B cell (primary cell): ENCODE results near the gene C9orf72. TPM values are rescaled to one million over a fixed set of nuclear protein-coding genes. Genes with fewer than 3 reads are reported as not detected.

Source experiments
- ATAC-seq: fragments of 200-7000 bp; cut with Tn5 transposase; one replicate; pipeline ENCODE4 v1.10.0; 2021; ENCODE audit warnings: low read depth, mild to moderate bottlenecking, moderate number of reproducible peaks, moderate library complexity
- CTCF ChIA-PET: fragments of 350-600 bp; sonication (Branson Sonifier 250); formaldehyde crosslinking; loops from one replicate; lab custom pipeline; 2021; ENCODE audit warnings: antibody characterized with exemption, inconsistent platforms; lab: Charles Lee
- POLR2A ChIA-PET: fragments of 350-600 bp; sonication (Branson Sonifier 250); formaldehyde crosslinking; loops from one replicate; lab custom pipeline; 2021; ENCODE audit warnings: antibody characterized with exemption; lab: Charles Lee
- DNase-seq: peaks from one replicate; pipeline ENCODE4 v3.0.0; 2013
- H2AFZ ChIP-seq: 2 replicates; pipeline ENCODE4 v1.6.1; 2012; ENCODE audit warnings: mild to moderate bottlenecking, low read depth, low read length; ENCODE audit not compliant: insufficient read depth, poor library complexity, severe bottlenecking
- H3K27ac ChIP-seq, 2 donors: 1 replicate in 1 of 2; 2 replicates in 1 of 2; pipeline ENCODE4 v1.5.1; 2012 to 2013; ENCODE audit warnings: low read length in 2 of 2, mild to moderate bottlenecking in 2 of 2, moderate library complexity in 1 of 2
- H3K27me3 ChIP-seq, 4 experiments: fragments of 200-600 bp in 1 of 4; sonication (generic) in 1 of 4; replicated peaks in 1 of 4; 1 replicate in 2 of 4; 2 replicates in 2 of 4; pipeline versions ENCODE4 v1.6.1 to v1.7.0; 2013 to 2016; ENCODE audit warnings: low read length in 3 of 4, mild to moderate bottlenecking in 2 of 4, mixed read lengths in 1 of 4, moderate library complexity in 1 of 4; ENCODE audit not compliant: insufficient read depth in 4 of 4, control insufficient read depth in 3 of 4; ENCODE audit errors: control extremely low read depth in 1 of 4
- H3K36me3 ChIP-seq, 2 experiments: replicated peaks in 1 of 2; 1 replicate in 1 of 2; 2 replicates in 1 of 2; pipeline versions ENCODE4 v1.6.1 to v1.7.1; 2013; ENCODE audit warnings: low read length in 1 of 2; ENCODE audit not compliant: insufficient read depth in 2 of 2, control insufficient read depth in 1 of 2; ENCODE audit errors: control extremely low read depth in 1 of 2, extremely low read depth in 1 of 2
- H3K4me1 ChIP-seq, 2 donors: fragments of 200-600 bp in 1 of 2; sonication (generic) in 1 of 2; 1 replicate in 1 of 2; 2 replicates in 1 of 2; pipeline versions ENCODE4 v1.5.1 to v1.6.1; 2013 to 2017; ENCODE audit warnings: low read length in 2 of 2; ENCODE audit not compliant: control insufficient read depth in 2 of 2, insufficient read depth in 2 of 2
- H3K4me2 ChIP-seq: replicated peaks from 2 replicates; pipeline ENCODE3; 2012; ENCODE audit warnings: mild to moderate bottlenecking, low read depth, low read length; ENCODE audit not compliant: poor library complexity, severe bottlenecking
- H3K4me3 ChIP-seq, 5 experiments: fragments of 200-600 bp in 1 of 5; sonication (generic) in 1 of 5; 1 replicate in 3 of 5; 2 replicates in 2 of 5; pipeline versions ENCODE4 v1.5.1 to v1.7.0; 2011 to 2016; ENCODE audit warnings: low read length in 4 of 5, mild to moderate bottlenecking in 4 of 5, low read depth in 2 of 5, control low read depth in 1 of 5, moderate library complexity in 1 of 5; ENCODE audit not compliant: insufficient read depth in 1 of 5; ENCODE audit errors: control extremely low read depth in 1 of 5, extremely low read depth in 1 of 5
- H3K79me2 ChIP-seq: fragments of 200-600 bp; sonication (generic); one replicate; pipeline ENCODE4 v1.6.0; 2016; ENCODE audit warnings: low read length; ENCODE audit not compliant: control insufficient read depth, insufficient read depth
- H3K9ac ChIP-seq: fragments of 200-600 bp; sonication (generic); 2 replicates; pipeline ENCODE4 v1.6.1; 2017; ENCODE audit warnings: mild to moderate bottlenecking, low read length, moderate library complexity
- H3K9me3 ChIP-seq, 3 donors: one replicate each; pipeline versions ENCODE4 v1.6.1 to v1.7.1; 2013; ENCODE audit warnings: low read length in 2 of 3; ENCODE audit not compliant: control insufficient read depth in 2 of 3, insufficient read depth in 1 of 3; ENCODE audit errors: control extremely low read depth in 1 of 3
- H4K20me1 ChIP-seq: 2 replicates; pipeline ENCODE4 v1.6.0; 2012; ENCODE audit warnings: mild to moderate bottlenecking, low read length; ENCODE audit not compliant: insufficient read depth, control insufficient read depth, poor library complexity, severe bottlenecking
- H3K27ac Mint-ChIP-seq: one replicate; pipeline ENCODE4 v1.8.0; 2021; ENCODE audit warnings: mixed read lengths
- H3K27me3 Mint-ChIP-seq: one replicate; pipeline ENCODE4 v1.8.0; 2021; ENCODE audit warnings: mixed read lengths
- H3K4me1 Mint-ChIP-seq: one replicate; pipeline ENCODE4 v1.8.0; 2021; ENCODE audit warnings: mixed read lengths
- H3K4me3 Mint-ChIP-seq: one replicate; pipeline ENCODE4 v1.8.0; 2021; ENCODE audit warnings: mixed read lengths
- H3K9me3 Mint-ChIP-seq: one replicate; pipeline ENCODE4 v1.8.0; 2022; ENCODE audit warnings: mixed read lengths; ENCODE audit not compliant: insufficient read depth
- EZH2 ChIP-seq: IDR thresholded peaks from 2 replicates; pipeline ENCODE4 v1.6.1; 2012; ENCODE audit warnings: borderline replicate concordance, low read depth, mild to moderate bottlenecking, moderate library complexity, low read length; ENCODE audit not compliant: insufficient read depth, poor library complexity, severe bottlenecking
- WGBS: methylation state at CpG from one replicate; pipeline ENCODE4 v1.1.5; 2013; ENCODE audit warnings: missing lambda C conversion rate; ENCODE audit not compliant: insufficient coverage; 5-methylcytosine and 5-hydroxymethylcytosine counted together
- intact Hi-C: fragments of 100-400 bp; cut with micrococcal nuclease; formaldehyde crosslinking; loops from one replicate; pipeline ENCODE4 v1.10.0; 2022
- polyA plus RNA-seq: library from polyadenylated mRNA; depleted of rRNA; stranded (reverse); fragments of >200 nt; gene quantifications from 2 replicates; pipeline ENCODE4 v1.2.3, GENCODE V29; 2012
- total RNA-seq, 2 donors: library from RNA; stranded (reverse); fragments of 120-200 nt in 1 of 2; gene quantifications; 1 replicate in 1 of 2; 2 replicates in 1 of 2; pipeline versions ENCODE4 v1.2.3 to v1.2.4, GENCODE V29; 2013 to 2022
- TF ChIP-seq, protein P1 (sequence below): fragments of 200-600 bp; IDR thresholded peaks from one replicate; pipeline ENCODE4 v1.8.0; 2022; ENCODE audit warnings: antibody characterized with exemption, mild to moderate bottlenecking

C9orf72 gene
- total and polyA plus RNA-seq, 2 donors (not counting 1 experiment from before 2014, with no cell fraction given) = 18.3 to 27.6 TPM

- DNase-seq (no peak), ATAC-seq (no peak)
- Histone ChIP-seq H2AFZ (no peak overlapping the region), H3K4me3 (no peak overlapping the region), H3K36me3 (no peaks in the 10 kb centered on the region), H3K27me3 (peaks cover 0 to 4% (median 0%) of the 10 kb centered on the region in 4 experiments), H3K4me2 (no peak overlapping the region), H4K20me1 (no peaks in the 10 kb centered on the region), H3K27ac (no peak overlapping the region), H3K79me2 (no peaks in the 10 kb centered on the region), H3K9me3 (peaks cover 0 to 6% (median 0%) of the 10 kb centered on the region in 3 donors), H3K4me1 (peaks cover 9 to 18% of the 10 kb centered on the region in 2 donors), H3K9ac (no peak overlapping the region)
- intact Hi-C loops = no loop called here
- ChIA-PET POLR2A (no interaction called here), CTCF (no interaction called here)
- no peak for TF ChIP-seq EZH2
- TF ChIP-seq, protein P1, sequence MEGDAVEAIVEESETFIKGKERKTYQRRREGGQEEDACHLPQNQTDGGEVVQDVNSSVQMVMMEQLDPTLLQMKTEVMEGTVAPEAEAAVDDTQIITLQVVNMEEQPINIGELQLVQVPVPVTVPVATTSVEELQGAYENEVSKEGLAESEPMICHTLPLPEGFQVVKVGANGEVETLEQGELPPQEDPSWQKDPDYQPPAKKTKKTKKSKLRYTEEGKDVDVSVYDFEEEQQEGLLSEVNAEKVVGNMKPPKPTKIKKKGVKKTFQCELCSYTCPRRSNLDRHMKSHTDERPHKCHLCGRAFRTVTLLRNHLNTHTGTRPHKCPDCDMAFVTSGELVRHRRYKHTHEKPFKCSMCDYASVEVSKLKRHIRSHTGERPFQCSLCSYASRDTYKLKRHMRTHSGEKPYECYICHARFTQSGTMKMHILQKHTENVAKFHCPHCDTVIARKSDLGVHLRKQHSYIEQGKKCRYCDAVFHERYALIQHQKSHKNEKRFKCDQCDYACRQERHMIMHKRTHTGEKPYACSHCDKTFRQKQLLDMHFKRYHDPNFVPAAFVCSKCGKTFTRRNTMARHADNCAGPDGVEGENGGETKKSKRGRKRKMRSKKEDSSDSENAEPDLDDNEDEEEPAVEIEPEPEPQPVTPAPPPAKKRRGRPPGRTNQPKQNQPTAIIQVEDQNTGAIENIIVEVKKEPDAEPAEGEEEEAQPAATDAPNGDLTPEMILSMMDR = no peak
- peaks cover 19% of the 10 kb centered on the region for H3K4me1 Mint-ChIP-seq
- H3K9me3 Mint-ChIP-seq = peaks cover 2% of the 10 kb centered on the region
- H3K27ac Mint-ChIP-seq = no peak overlapping the region
- H3K27me3 Mint-ChIP-seq = no peaks in the 10 kb centered on the region
- H3K4me3 Mint-ChIP-seq = no peak overlapping the region
These were observed 17.4 kb upstream of the C9orf72 start for GRCh38 chr9:27590651-27591050.

GRCh38 chr9:27589462-27589861 is 16.2 kb upstream of the C9orf72 start:
- H3K4me2 ChIP-seq = no peak overlapping the region
- intact Hi-C loops = no loop called here
- WGBS = 100% methylated on average over 2 of the region's 2 CpGs
- H2AFZ ChIP-seq = no peak overlapping the region
- CTCF ChIA-PET = interaction anchor here (1.3 kb wide), 1 partner anchor 13 kb away, joined by 3 read pairs; no protein-coding TSS in a partner anchor
- H3K27me3 Mint-ChIP-seq = no peaks in the 10 kb centered on the region
- H3K9ac ChIP-seq = no peak overlapping the region
- H3K27me3 ChIP-seq = peaks cover 0 to 4% (median 0%) of the 10 kb centered on the region in 4 experiments
- POLR2A ChIA-PET = no interaction called here
- TF ChIP-seq, protein P1 = no peak
- no peak for TF ChIP-seq EZH2
- no peak overlapping the region for H3K4me3 ChIP-seq
- H3K4me1 ChIP-seq = peaks cover 9 to 18% of the 10 kb centered on the region in 2 donors
- H3K27ac ChIP-seq = no peak overlapping the region
- H3K4me1 Mint-ChIP-seq = peaks cover 19% of the 10 kb centered on the region
- H3K9me3 Mint-ChIP-seq = peaks cover 2% of the 10 kb centered on the region
- H3K9me3 ChIP-seq = peaks cover 0 to 6% (median 0%) of the 10 kb centered on the region in 3 donors
- no peaks in the 10 kb centered on the region for H3K79me2 ChIP-seq
- H4K20me1 ChIP-seq = no peaks in the 10 kb centered on the region
- no peak overlapping the region for H3K4me3 Mint-ChIP-seq
- no peaks in the 10 kb centered on the region for H3K36me3 ChIP-seq
- no peak overlapping the region for H3K27ac Mint-ChIP-seq
- no peak for DNase-seq
- no peak for ATAC-seq
